MCF 10A (cell line): ENCODE results near the gene TPP1. TPM values are rescaled to one million over a fixed set of nuclear protein-coding genes. Genes with fewer than 3 reads are reported as not detected.

Experiments used
- Bru-seq: library from RNA; stranded (reverse); fragments of 400-500 nt; gene quantifications from one replicate; lab custom pipeline; 2021; lab: Mats Ljungman, UMichigan
- BruChase-seq, 2 experiments: library from RNA; stranded (reverse); fragments of 400-500 nt; gene quantifications; one replicate each; lab custom pipeline; 2021; lab: Mats Ljungman, UMichigan
- BruUV-seq: library from RNA; stranded (reverse); fragments of 400-500 nt; replicated peaks from 2 replicates; lab custom pipeline; 2021; lab: Mats Ljungman, UMichigan
- CTCF ChIA-PET: fragments of 300-600 bp; sonication (Branson Sonifier 250); formaldehyde crosslinking; extraction: SDS; loops from one replicate; lab custom pipeline; 2021; ENCODE audit warnings: antibody characterized with exemption, inconsistent platforms; lab: Yijun Ruan, JAX
- POLR2A ChIA-PET: fragments of 300-600, 350-650 bp; sonication (Branson Sonifier 250); formaldehyde crosslinking; extraction: SDS; loops from one replicate; lab custom pipeline; 2020; ENCODE audit warnings: antibody characterized with exemption, inconsistent platforms; lab: Yijun Ruan, JAX
- DNase-seq: peaks from one replicate; pipeline ENCODE4 v3.0.0-alpha.2; 2018; ENCODE audit not compliant: unreplicated experiment
- H3K27ac Mint-ChIP-seq: one replicate; pipeline ENCODE4 v1.8.0; 2022; ENCODE audit warnings: mild to moderate bottlenecking, low read depth, mixed read lengths; ENCODE audit not compliant: unreplicated experiment
- H3K27me3 Mint-ChIP-seq: one replicate; pipeline ENCODE4 v1.8.0; 2022; ENCODE audit warnings: mixed read lengths; ENCODE audit not compliant: insufficient read depth, unreplicated experiment
- H3K36me3 Mint-ChIP-seq: one replicate; pipeline ENCODE4 v1.8.0; 2022; ENCODE audit warnings: mild to moderate bottlenecking, moderate library complexity, mixed read lengths; ENCODE audit not compliant: insufficient read depth, unreplicated experiment
- H3K4me1 Mint-ChIP-seq: one replicate; pipeline ENCODE4 v1.8.0; 2022; ENCODE audit warnings: mixed read lengths; ENCODE audit not compliant: insufficient read depth, unreplicated experiment
- H3K4me3 Mint-ChIP-seq: one replicate; pipeline ENCODE4 v1.8.0; 2022; ENCODE audit warnings: mild to moderate bottlenecking, moderate library complexity, mixed read lengths; ENCODE audit not compliant: unreplicated experiment
- H3K9me3 Mint-ChIP-seq: one replicate; pipeline ENCODE4 v1.8.0; 2022; ENCODE audit warnings: mixed read lengths; ENCODE audit not compliant: unreplicated experiment
- CTCF ChIP-seq: fragments of 200-600 bp; IDR thresholded peaks from one replicate; pipeline ENCODE4 v1.8.0; 2022; ENCODE audit warnings: antibody characterized with exemption, mild to moderate bottlenecking; ENCODE audit not compliant: unreplicated experiment
- intact Hi-C: fragments of 100-400 bp; cut with micrococcal nuclease; formaldehyde crosslinking; loops from 2 replicates; pipeline ENCODE4 v1.14.1; 2022
- long read RNA-seq: library from polyadenylated mRNA; stranded (forward); transcript quantifications from one replicate; pipeline ENCODE4 v2.0.0, GENCODE V29; 2022
- total RNA-seq: library from RNA; stranded (reverse); gene quantifications from 2 replicates; pipeline ENCODE4 v1.2.3, GENCODE V29; 2022

Gene TPP1
- 26.9 and 46.5 TPM in 2 replicates for total RNA-seq
- Bru-seq, nascent RNA, result percentile 70 among the genes with signal in this experiment
- BruChase-seq, experiment 1, labeled RNA remaining after a 6-hour chase, result percentile 94 among the genes with signal in this experiment
- BruChase-seq, experiment 2, labeled RNA remaining after a 2-hour chase, result percentile 87 among the genes with signal in this experiment
- long read RNA-seq, transcript TPP1-201 (13 exons, 3,560 nt), result major isoform, 39 of 65 reads
- long read RNA-seq, partial matches to known transcripts, result 15 of 65 reads
- long read RNA-seq, other reads (novel, unspliced or antisense), result 4 of 65 reads

- POLR2A ChIA-PET, result interaction anchor here (0.6 to 4.6 kb wide), 17 partner anchors 10 to 624 kb away, joined by 3 to 56 read pairs (median 4); partner anchors contain the start of genes ARFIP2, CAVIN3, ILK and MRPL17
- peaks cover 11% of the 10 kb centered on the region for H3K36me3 Mint-ChIP-seq
- no peak within 1 kb of the TSS for H3K27ac Mint-ChIP-seq
- H3K4me1 Mint-ChIP-seq, result no peaks in the 10 kb centered on the region
- no peaks in the 10 kb centered on the region for H3K27me3 Mint-ChIP-seq
- no peak for TF ChIP-seq CTCF
- no TSS peak for BruUV-seq
- H3K9me3 Mint-ChIP-seq, result no peaks in the 10 kb centered on the region
- CTCF ChIA-PET, result interaction anchor here (0.6 to 3.0 kb wide), 16 partner anchors 9 to 240 kb away, joined by 3 to 34 read pairs (median 4); partner anchors contain the start of genes ILK and MRPL17
- H3K4me3 Mint-ChIP-seq, result no peak within 1 kb of the TSS
- intact Hi-C loops, result loop anchor here (2.0 kb wide), 1 partner anchor 84 kb away; no protein-coding TSS in a partner anchor
- DNase-seq, result peak; percentile 96
Observed at GRCh38 chr11:6619004-6619745, at the start of gene TPP1. TPP1 (minus strand) TSS chr11:6619422; CDS start chr11:6619400, 22 bp downstream.

- TF ChIP-seq CTCF, result peak; percentile 43
- Mint-ChIP-seq H3K4me1 (no peaks in the 10 kb centered on the region), H3K9me3 (no peaks in the 10 kb centered on the region), H3K4me3 (no peak overlapping the region), H3K36me3 (no peaks in the 10 kb centered on the region), H3K27me3 (peaks cover 13% of the 10 kb centered on the region), H3K27ac (no peak overlapping the region)
- DNase-seq, result peak; percentile 43
- ChIA-PET CTCF (interaction anchor here (0.6 to 1.8 kb wide), 9 partner anchors 9 to 728 kb away, joined by 3 to 5 read pairs (median 3); no protein-coding TSS in a partner anchor), POLR2A (interaction anchor here (0.6 to 1.8 kb wide), 5 partner anchors 55 to 463 kb away, joined by 3 to 9 read pairs (median 3); partner anchors contain the start of gene TAF10)
- no TSS peak for BruUV-seq
- intact Hi-C loops, result loop anchor here (1.0 kb wide), 1 partner anchor 137 kb away; no protein-coding TSS in a partner anchor
Observed at GRCh38 chr11:6667733-6668374, 48.6 kb upstream of the TPP1 start.

GRCh38 chr11:6666302-6667183, 47.3 kb upstream of the TPP1 start:
- ChIA-PET CTCF (interaction anchor here (0.6 to 1.7 kb wide), 5 partner anchors 8 to 999 kb away, joined by 3 to 4 read pairs (median 4); partner anchors contain the start of gene MRPL17), POLR2A (no interaction called here)
- H3K4me1 Mint-ChIP-seq, result no peaks in the 10 kb centered on the region
- intact Hi-C loops, result loop anchor here (1.0 kb wide), 1 partner anchor 135 kb away; no protein-coding TSS in a partner anchor
- no peak overlapping the region for H3K27ac Mint-ChIP-seq
- H3K4me3 Mint-ChIP-seq, result no peak overlapping the region
- no peaks in the 10 kb centered on the region for H3K36me3 Mint-ChIP-seq
- no peak for DNase-seq
- H3K27me3 Mint-ChIP-seq, result peaks cover 13% of the 10 kb centered on the region
- H3K9me3 Mint-ChIP-seq, result no peaks in the 10 kb centered on the region
- TF ChIP-seq CTCF, result no peak
- no TSS peak for BruUV-seq
